ENCODE results near the gene GRK3.

GRK3 gene

DNA sequence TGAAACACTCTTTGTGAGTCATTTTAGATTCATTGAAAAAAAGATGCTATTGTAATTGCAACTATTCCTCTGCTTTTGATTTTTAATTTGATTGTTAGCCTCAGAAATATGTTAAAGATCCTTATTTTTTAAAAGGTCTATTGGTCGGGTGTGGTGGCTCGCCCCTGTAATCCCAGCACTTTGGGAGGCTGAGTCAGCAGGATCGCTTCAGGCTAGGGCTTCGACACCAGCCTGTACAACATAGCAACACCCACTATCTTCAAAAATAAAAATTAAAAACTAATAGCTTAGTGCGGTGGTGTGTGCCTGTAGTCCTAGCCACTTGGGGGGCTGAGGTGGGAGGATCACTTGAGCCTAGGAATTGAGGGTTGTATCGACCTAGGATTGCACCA lies 105.6 kb downstream of the GRK3 start:
- Histone ChIP-seq H3K4ac (ENCODE audit: low read length) (no peak overlapping the region), H3K9ac (ENCODE audit: low read depth, low read length, poor library complexity) (no peak overlapping the region), H3K23ac (ENCODE audit: low read depth, low read length, poor library complexity) (no peak overlapping the region), H3K36me3 (replicated peaks in 1 of 2; ENCODE audit: control insufficient read depth in 2 of 2, insufficient read depth in 2 of 2, low read length in 2 of 2) (peaks cover 0 to 17% of the 10 kb centered on the region in 2 donors), H2AFZ (ENCODE audit: low read length) (no peak overlapping the region), H3K79me1 (ENCODE audit: low read depth, low read length) (no peaks in the 10 kb centered on the region), H3K4me3 (ENCODE audit: low read length in 2 of 2) (no peak overlapping the region), H2BK15ac (ENCODE audit: low read length) (no peak overlapping the region), H2AK5ac (ENCODE audit: low read depth, low read length) (no peak overlapping the region), H2BK12ac (ENCODE audit: low read length) (no peak overlapping the region), H3K27me3 (ENCODE audit: control insufficient read depth in 3 of 3, insufficient read depth in 3 of 3, low read depth in 1 of 3, low read length in 3 of 3) (no peaks in the 10 kb centered on the region), H2BK5ac (ENCODE audit: low read length) (no peak overlapping the region), H3K18ac (ENCODE audit: low read length) (no peak overlapping the region), H4K8ac (ENCODE audit: low read depth, low read length) (no peak overlapping the region), H4K91ac (ENCODE audit: low read depth, low read length, poor library complexity) (no peak overlapping the region), H3K4me2 (ENCODE audit: insufficient read depth, low read length, poor library complexity, severe bottlenecking) (no peak overlapping the region), H2BK120ac (ENCODE audit: low read depth, low read length) (no peak overlapping the region), H3K14ac (ENCODE audit: low read length) (no peak overlapping the region), H3K9me3 (replicated peaks in 1 of 2; ENCODE audit: control insufficient read depth in 2 of 2, insufficient read depth in 1 of 2, low read depth in 1 of 2, low read length in 2 of 2) (no peaks in the 10 kb centered on the region), H3K4me1 (ENCODE audit: control insufficient read depth in 2 of 2, insufficient read depth in 1 of 2, low read depth in 1 of 2, low read length in 2 of 2) (peaks cover 0 to 3% of the 10 kb centered on the region in 2 donors), H3K27ac (replicated peaks; ENCODE audit: low read length) (no peak overlapping the region)
- DNase-seq (ENCODE audit: low spot score), result no peak
- WGBS, 2 donors (ENCODE audit: extremely low coverage in 2 of 2, insufficient read length in 2 of 2, insufficient replicate concordance in 1 of 2), result no CpG with 5 or more reads among the region's 6 CpGs

DNA sequence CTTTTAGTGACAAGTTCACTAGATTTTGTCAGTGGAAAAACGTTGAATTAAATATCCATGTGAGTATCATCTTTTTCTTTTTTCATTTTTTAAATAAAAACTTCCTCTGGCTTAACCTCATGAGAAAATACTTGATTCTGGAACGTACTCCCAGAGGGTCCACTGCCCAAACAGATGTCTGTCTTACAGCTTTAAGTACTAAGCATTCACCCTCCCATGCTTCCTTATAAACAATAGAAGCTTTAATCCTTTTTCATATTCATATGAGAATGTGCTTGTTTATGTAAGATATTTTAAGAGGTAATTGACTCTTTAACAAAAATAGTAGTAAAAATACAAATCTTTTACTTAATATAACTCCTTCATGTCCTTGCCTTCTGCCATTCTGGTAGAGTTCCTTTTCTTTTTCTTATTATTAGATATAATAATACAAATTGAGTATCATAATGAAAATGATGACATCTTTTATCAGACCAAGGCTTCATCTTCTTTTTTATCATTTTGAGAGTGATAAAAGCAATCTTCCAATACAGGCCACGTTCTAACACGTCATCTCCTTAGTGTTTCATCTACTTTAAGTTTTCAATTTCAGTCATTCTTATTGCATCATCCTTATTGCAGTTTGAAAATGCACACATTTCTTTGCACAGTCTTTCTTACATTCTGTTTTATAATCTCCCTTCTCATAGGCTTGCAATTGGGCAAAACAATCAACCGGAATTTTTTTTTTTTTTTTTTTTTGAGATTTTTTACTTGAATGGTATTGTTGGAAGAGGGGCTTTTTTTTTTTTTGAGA lies 108.0 kb downstream of the GRK3 start:
- no peak overlapping the region for H3K4me2 ChIP-seq (ENCODE audit: insufficient read depth, low read length, poor library complexity, severe bottlenecking)
- no peaks in the 10 kb centered on the region for H3K79me1 ChIP-seq (ENCODE audit: low read depth, low read length)
- no peak overlapping the region for H2BK15ac ChIP-seq (ENCODE audit: low read length)
- peaks cover 0 to 2% of the 10 kb centered on the region in 2 donors for H3K4me1 ChIP-seq (ENCODE audit: control insufficient read depth in 2 of 2, insufficient read depth in 1 of 2, low read depth in 1 of 2, low read length in 2 of 2)
- H3K18ac ChIP-seq (ENCODE audit: low read length), result no peak overlapping the region
- H3K4me3 ChIP-seq (ENCODE audit: low read length in 2 of 2), result no peak overlapping the region
- no peak overlapping the region for H3K4ac ChIP-seq (ENCODE audit: low read length)
- WGBS, 2 donors (ENCODE audit: extremely low coverage in 2 of 2, insufficient read length in 2 of 2, insufficient replicate concordance in 1 of 2), result no CpG with 5 or more reads among the region's 5 CpGs
- H3K36me3 ChIP-seq (replicated peaks in 1 of 2; ENCODE audit: control insufficient read depth in 2 of 2, insufficient read depth in 2 of 2, low read length in 2 of 2), result peaks cover 0 to 15% of the 10 kb centered on the region in 2 donors
- H2BK5ac ChIP-seq (ENCODE audit: low read length), result no peak overlapping the region
- no peak overlapping the region for H4K8ac ChIP-seq (ENCODE audit: low read depth, low read length)
- H4K91ac ChIP-seq (ENCODE audit: low read depth, low read length, poor library complexity), result no peak overlapping the region
- H3K14ac ChIP-seq (ENCODE audit: low read length), result no peak overlapping the region
- no peak overlapping the region for H3K9ac ChIP-seq (ENCODE audit: low read depth, low read length, poor library complexity)
- no peak overlapping the region for H2AK5ac ChIP-seq (ENCODE audit: low read depth, low read length)
- H2BK120ac ChIP-seq (ENCODE audit: low read depth, low read length), result no peak overlapping the region
- H3K23ac ChIP-seq (ENCODE audit: low read depth, low read length, poor library complexity), result no peak overlapping the region
- no peak overlapping the region for H3K27ac ChIP-seq (replicated peaks; ENCODE audit: low read length)
- H3K27me3 ChIP-seq (ENCODE audit: control insufficient read depth in 3 of 3, insufficient read depth in 3 of 3, low read depth in 1 of 3, low read length in 3 of 3), result no peaks in the 10 kb centered on the region
- no peak for DNase-seq (ENCODE audit: low spot score)
- no peak overlapping the region for H2AFZ ChIP-seq (ENCODE audit: low read length)
- no peaks in the 10 kb centered on the region for H3K9me3 ChIP-seq (replicated peaks in 1 of 2; ENCODE audit: control insufficient read depth in 2 of 2, insufficient read depth in 1 of 2, low read depth in 1 of 2, low read length in 2 of 2)
- no peak overlapping the region for H2BK12ac ChIP-seq (ENCODE audit: low read length)

DNA sequence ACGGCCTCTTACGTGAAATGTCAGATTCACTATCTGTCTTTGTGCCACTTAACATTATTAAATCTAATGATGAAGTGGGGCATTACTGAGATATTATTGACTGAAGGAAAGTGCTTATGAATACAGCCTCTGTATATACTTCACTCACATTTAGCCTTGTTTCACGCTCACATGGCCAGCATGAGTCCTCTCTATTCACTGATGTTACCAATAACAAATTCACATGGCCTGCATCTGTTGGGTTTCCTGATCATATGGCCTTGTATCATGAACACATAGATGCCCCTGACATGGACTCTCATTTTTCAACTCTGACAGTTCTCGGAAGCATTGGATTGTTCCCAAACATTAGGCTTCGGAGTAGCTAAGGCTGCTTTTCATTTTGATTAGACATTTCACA lies 109.2 kb downstream of the GRK3 start:
- H3K23ac ChIP-seq (ENCODE audit: low read depth, low read length, poor library complexity), result no peak overlapping the region
- no peak overlapping the region for H3K9ac ChIP-seq (ENCODE audit: low read depth, low read length, poor library complexity)
- no peak overlapping the region for H2BK5ac ChIP-seq (ENCODE audit: low read length)
- no peak overlapping the region for H3K4me3 ChIP-seq (ENCODE audit: low read length in 2 of 2)
- H3K14ac ChIP-seq (ENCODE audit: low read length), result no peak overlapping the region
- no peaks in the 10 kb centered on the region for H3K79me1 ChIP-seq (ENCODE audit: low read depth, low read length)
- no peaks in the 10 kb centered on the region for H3K27me3 ChIP-seq (ENCODE audit: control insufficient read depth in 3 of 3, insufficient read depth in 3 of 3, low read depth in 1 of 3, low read length in 3 of 3)
- H4K91ac ChIP-seq (ENCODE audit: low read depth, low read length, poor library complexity), result no peak overlapping the region
- no peak overlapping the region for H2BK12ac ChIP-seq (ENCODE audit: low read length)
- DNase-seq (ENCODE audit: low spot score), result no peak
- H3K4me1 ChIP-seq (ENCODE audit: control insufficient read depth in 2 of 2, insufficient read depth in 1 of 2, low read depth in 1 of 2, low read length in 2 of 2), result peaks cover 0 to 2% of the 10 kb centered on the region in 2 donors
- no peak overlapping the region for H3K4me2 ChIP-seq (ENCODE audit: insufficient read depth, low read length, poor library complexity, severe bottlenecking)
- H3K36me3 ChIP-seq (replicated peaks in 1 of 2; ENCODE audit: control insufficient read depth in 2 of 2, insufficient read depth in 2 of 2, low read length in 2 of 2), result peaks cover 0 to 13% of the 10 kb centered on the region in 2 donors
- H2AFZ ChIP-seq (ENCODE audit: low read length), result no peak overlapping the region
- H2AK5ac ChIP-seq (ENCODE audit: low read depth, low read length), result no peak overlapping the region
- WGBS, 2 donors (ENCODE audit: extremely low coverage in 2 of 2, insufficient read length in 2 of 2, insufficient replicate concordance in 1 of 2), result no CpG with 5 or more reads among the region's 5 CpGs
- H3K4ac ChIP-seq (ENCODE audit: low read length), result no peak overlapping the region
- H4K8ac ChIP-seq (ENCODE audit: low read depth, low read length), result no peak overlapping the region
- no peak overlapping the region for H3K27ac ChIP-seq (replicated peaks; ENCODE audit: low read length)
- H3K18ac ChIP-seq (ENCODE audit: low read length), result no peak overlapping the region
- H2BK120ac ChIP-seq (ENCODE audit: low read depth, low read length), result no peak overlapping the region
- no peaks in the 10 kb centered on the region for H3K9me3 ChIP-seq (replicated peaks in 1 of 2; ENCODE audit: control insufficient read depth in 2 of 2, insufficient read depth in 1 of 2, low read depth in 1 of 2, low read length in 2 of 2)
- no peak overlapping the region for H2BK15ac ChIP-seq (ENCODE audit: low read length)

DNA sequence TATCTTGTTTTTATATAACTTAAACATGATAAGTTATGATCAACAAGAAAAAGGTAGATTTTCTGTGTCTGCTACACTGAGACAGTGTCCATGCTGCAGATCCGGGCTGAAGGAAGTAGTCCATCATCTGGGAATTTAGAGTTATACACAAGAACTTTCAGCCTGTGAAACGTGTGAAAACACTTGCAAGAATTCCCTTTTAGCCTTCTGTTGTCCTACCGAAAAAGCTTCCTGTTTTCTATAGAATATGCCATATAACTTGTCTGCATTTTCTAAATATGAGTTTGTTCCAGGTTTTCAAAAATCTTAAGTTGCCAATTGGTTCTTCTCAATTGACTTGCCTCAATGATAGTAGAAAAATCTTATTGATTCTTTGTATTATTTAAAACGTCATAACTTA lies 113.2 kb downstream of the GRK3 start:
- Histone ChIP-seq H3K4me2 (ENCODE audit: insufficient read depth, low read length, poor library complexity, severe bottlenecking) (no peak overlapping the region), H2BK120ac (ENCODE audit: low read depth, low read length) (no peak overlapping the region), H3K18ac (ENCODE audit: low read length) (no peak overlapping the region), H2BK5ac (ENCODE audit: low read length) (no peak overlapping the region), H3K27ac (replicated peaks; ENCODE audit: low read length) (no peak overlapping the region), H4K91ac (ENCODE audit: low read depth, low read length, poor library complexity) (no peak overlapping the region), H2BK15ac (ENCODE audit: low read length) (no peak overlapping the region), H3K36me3 (replicated peaks in 1 of 2; ENCODE audit: control insufficient read depth in 2 of 2, insufficient read depth in 2 of 2, low read length in 2 of 2) (peaks cover 0 to 28% of the 10 kb centered on the region in 2 donors), H3K23ac (ENCODE audit: low read depth, low read length, poor library complexity) (no peak overlapping the region), H3K4ac (ENCODE audit: low read length) (no peak overlapping the region), H3K14ac (ENCODE audit: low read length) (no peak overlapping the region), H3K27me3 (ENCODE audit: control insufficient read depth in 3 of 3, insufficient read depth in 3 of 3, low read depth in 1 of 3, low read length in 3 of 3) (no peaks in the 10 kb centered on the region), H2BK12ac (ENCODE audit: low read length) (no peak overlapping the region), H3K79me1 (ENCODE audit: low read depth, low read length) (no peaks in the 10 kb centered on the region), H3K9ac (ENCODE audit: low read depth, low read length, poor library complexity) (no peak overlapping the region), H3K4me1 (ENCODE audit: control insufficient read depth in 2 of 2, insufficient read depth in 1 of 2, low read depth in 1 of 2, low read length in 2 of 2) (no peaks in the 10 kb centered on the region), H2AFZ (ENCODE audit: low read length) (no peak overlapping the region), H3K9me3 (replicated peaks in 1 of 2; ENCODE audit: control insufficient read depth in 2 of 2, insufficient read depth in 1 of 2, low read depth in 1 of 2, low read length in 2 of 2) (no peaks in the 10 kb centered on the region), H2AK5ac (ENCODE audit: low read depth, low read length) (no peak overlapping the region), H3K4me3 (ENCODE audit: low read length in 2 of 2) (no peak overlapping the region), H4K8ac (ENCODE audit: low read depth, low read length) (no peak overlapping the region)
- no CpG with 5 or more reads among the region's 4 CpGs for WGBS, 2 donors (ENCODE audit: extremely low coverage in 2 of 2, insufficient read length in 2 of 2, insufficient replicate concordance in 1 of 2)
- no peak for DNase-seq (ENCODE audit: low spot score)

Measured in neuronal stem cell (in vitro differentiated cells).